SK-N-MC (cell line): ENCODE data around the gene CAP1.
"Not testable (repeated sequence)": the region's sequence is repeated elsewhere in the genome, so short reads cannot be mapped to it uniquely, and the experiment has no call there.

ENCODE experiments used
- DNase-seq: peaks from one replicate; pipeline ENCODE4 v3.0.0-alpha.2; 2011; ENCODE audit warnings: low read depth, low spot score
- H3K27ac ChIP-seq: fragments of 200-600 bp; sonication (generic); 2 replicates; pipeline ENCODE4 v1.5.1; 2016; ENCODE audit warnings: mixed run types
- H3K36me3 ChIP-seq: fragments of 200-600 bp; sonication (generic); 2 replicates; pipeline ENCODE4 v1.6.1; 2017; ENCODE audit warnings: antibody characterized with exemption, low read length, mixed read lengths; ENCODE audit not compliant: insufficient read depth
- H3K4me3 ChIP-seq: fragments of 200-600 bp; sonication (generic); 2 replicates; pipeline ENCODE4 v1.5.1; 2016
- H3K9ac ChIP-seq: fragments of 200-600 bp; sonication (generic); 2 replicates; pipeline ENCODE4 v1.8.0; 2017; ENCODE audit warnings: mixed run types, mixed read lengths; ENCODE audit not compliant: insufficient read length
- H3K9me3 ChIP-seq: fragments of 200-600 bp; sonication (generic); 2 replicates; pipeline ENCODE4 v1.6.1; 2017; ENCODE audit warnings: low read depth, mild to moderate bottlenecking, antibody characterized with exemption, low read length, moderate library complexity, mixed read lengths
- EZH2 ChIP-seq: fragments of 200-600 bp; sonication (generic); IDR thresholded peaks from one replicate; pipeline ENCODE4 v1.6.1; 2017; ENCODE audit warnings: antibody characterized with exemption
- FOXP2 ChIP-seq: optimal IDR thresholded peaks from 2 replicates; pipeline ENCODE3; 2011; ENCODE audit warnings: mild to moderate bottlenecking, moderate library complexity; ENCODE audit not compliant: insufficient read depth; ENCODE audit errors: extremely low read length, control extremely low read depth
- POLR2AphosphoS5 ChIP-seq: IDR thresholded peaks from 2 replicates; pipeline ENCODE4 v1.6.1; 2012; ENCODE audit warnings: mild to moderate bottlenecking, low read depth, low read length, borderline replicate concordance

The CAP1 gene

DNA sequence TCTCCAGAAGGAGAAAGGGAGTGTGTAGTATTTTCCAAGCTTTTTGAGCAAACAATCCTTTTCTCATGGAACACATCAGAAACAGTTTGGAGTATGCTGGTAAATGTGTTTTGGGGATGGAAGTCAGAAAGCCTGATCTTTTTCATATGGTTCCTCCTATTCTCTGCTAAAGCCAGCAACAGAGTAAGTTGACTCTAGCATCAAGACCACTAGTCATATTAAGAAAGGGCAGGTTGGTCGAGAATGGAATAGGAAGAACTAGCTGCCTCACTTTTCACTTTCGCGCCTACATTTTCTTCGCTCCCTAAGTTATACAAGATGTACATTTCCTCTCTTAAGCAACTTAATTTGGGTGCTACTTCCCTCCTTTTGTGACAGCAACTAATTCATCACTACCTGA is 32.5 kb downstream of the CAP1 start:
- Histone ChIP-seq H3K9me3 (no peaks in the 10 kb centered on the region), H3K4me3 (no peak overlapping the region), H3K36me3 (peaks cover 82% of the 10 kb centered on the region), H3K9ac (no peak overlapping the region), H3K27ac (no peak overlapping the region)
- no peak for DNase-seq
- no peak for TF ChIP-seq POLR2AphosphoS5
- no peak for TF ChIP-seq FOXP2
- no peak for TF ChIP-seq EZH2

DNA sequence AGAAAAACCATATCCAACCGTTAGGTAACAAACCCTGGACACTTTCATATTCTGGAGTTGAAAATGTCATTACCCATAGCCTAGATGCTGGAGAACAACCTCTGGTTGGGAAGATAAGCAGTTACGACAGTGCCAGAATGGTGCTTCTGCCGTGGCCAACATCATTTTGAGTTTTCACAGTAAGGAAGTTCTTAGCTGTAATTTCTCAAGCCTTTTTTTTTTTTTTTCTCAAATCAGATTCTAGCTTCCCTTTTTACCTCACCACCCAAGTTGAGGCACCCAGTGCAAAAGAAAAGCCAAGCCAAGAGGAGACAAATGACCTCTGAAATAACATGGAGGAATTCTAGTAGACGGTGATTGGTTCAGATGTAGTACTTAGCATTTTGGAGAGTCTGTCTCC is 34.7 kb downstream of the CAP1 start:
- TF ChIP-seq FOXP2 (no peak), EZH2 (no peak), POLR2AphosphoS5 (no peak)
- Histone ChIP-seq H3K36me3 (peaks cover 85% of the 10 kb centered on the region), H3K9ac (no peak overlapping the region), H3K4me3 (no peak overlapping the region), H3K27ac (no peak overlapping the region), H3K9me3 (no peaks in the 10 kb centered on the region)
- no peak for DNase-seq

DNA sequence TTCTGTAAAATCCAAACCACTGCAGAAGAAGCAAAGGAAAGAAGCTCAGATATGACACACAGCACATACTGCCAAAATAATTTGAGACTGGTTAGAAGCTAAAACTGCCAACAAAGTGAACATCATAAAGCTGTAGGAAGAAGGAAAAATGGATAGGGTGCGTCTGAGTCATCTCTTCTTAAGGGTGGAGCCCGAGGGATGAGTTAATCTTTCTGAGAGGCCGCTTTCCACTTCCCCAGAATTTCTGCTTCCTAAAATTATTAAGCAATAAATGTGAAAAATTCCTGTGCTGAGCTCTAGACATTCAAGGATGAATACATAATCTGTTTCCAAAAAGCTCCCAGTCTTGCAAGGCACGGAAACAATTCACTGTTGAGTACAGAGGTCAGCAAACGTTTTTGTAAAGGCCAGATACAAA is 36.4 kb downstream of the CAP1 start:
- Histone ChIP-seq H3K9me3 (no peaks in the 10 kb centered on the region), H3K4me3 (no peak overlapping the region), H3K27ac (no peak overlapping the region), H3K36me3 (peaks cover 69% of the 10 kb centered on the region), H3K9ac (no peak overlapping the region)
- no peak for TF ChIP-seq POLR2AphosphoS5
- no peak for TF ChIP-seq EZH2
- TF ChIP-seq FOXP2 = no peak
- DNase-seq = no peak

GRCh38 chr1:40078512-40079333 is 38.2 kb downstream of the CAP1 start:
- Histone ChIP-seq H3K36me3 (peaks cover 54% of the 10 kb centered on the region), H3K27ac (no peak overlapping the region), H3K9ac (no peak overlapping the region), H3K4me3 (no peak overlapping the region), H3K9me3 (no peaks in the 10 kb centered on the region)
- TF ChIP-seq POLR2AphosphoS5 (no peak), FOXP2 (no peak)
- DNase-seq = no peak

- Histone ChIP-seq H3K9me3 (no peaks in the 10 kb centered on the region), H3K4me3 (no peak overlapping the region), H3K27ac (no peak overlapping the region), H3K9ac (no peak overlapping the region), H3K36me3 (peaks cover 55% of the 10 kb centered on the region)
- TF ChIP-seq EZH2 (no peak), POLR2AphosphoS5 (no peak), FOXP2 (no peak)
- no peak for DNase-seq
These were observed 39.4 kb downstream of the CAP1 start for GRCh38 chr1:40079774-40080400.

- H3K9me3 ChIP-seq = no peaks in the 10 kb centered on the region
- H3K27ac ChIP-seq = no peak overlapping the region
- H3K4me3 ChIP-seq = no peak overlapping the region
- TF ChIP-seq POLR2AphosphoS5 (no peak), FOXP2 (no peak), EZH2 (no peak)
- H3K36me3 ChIP-seq = peaks cover 50% of the 10 kb centered on the region
- no peak overlapping the region for H3K9ac ChIP-seq
- DNase-seq = no peak
These were observed 41.3 kb downstream of the CAP1 start for GRCh38 chr1:40081871-40082270.

- H3K27ac ChIP-seq, DNase-seq, H3K9me3 ChIP-seq, H3K9ac ChIP-seq, H3K4me3 ChIP-seq: not testable (repeated sequence)
- peaks cover 51% of the 10 kb centered on the region for H3K36me3 ChIP-seq
These were observed 44.2 kb downstream of the CAP1 start for GRCh38 chr1:40084750-40085149.

GRCh38 chr1:40090652-40091355 is 50.3 kb downstream of the CAP1 start:
- peaks cover 61% of the 10 kb centered on the region for H3K36me3 ChIP-seq

More at GRCh38 chr1:40090652-40091355, 50.3 kb downstream of the CAP1 start:
- TF ChIP-seq FOXP2 (no peak), EZH2 (no peak), POLR2AphosphoS5 (no peak)
- Histone ChIP-seq H3K27ac (no peak overlapping the region), H3K9me3 (no peaks in the 10 kb centered on the region), H3K4me3 (no peak overlapping the region), H3K9ac (no peak overlapping the region)
- no peak for DNase-seq
